GM21447 (cell line): ENCODE measurements around the gene TBC1D7.
A peak's percentile ranks its signal among the peaks of the same experiment; 100 is the strongest.

Experiments used
- ATAC-seq: cut with Tn5 transposase; IDR thresholded peaks from one replicate; pipeline ENCODE4 v1.9.1; 2021; ENCODE audit not compliant: unreplicated experiment

The TBC1D7 gene

DNA sequence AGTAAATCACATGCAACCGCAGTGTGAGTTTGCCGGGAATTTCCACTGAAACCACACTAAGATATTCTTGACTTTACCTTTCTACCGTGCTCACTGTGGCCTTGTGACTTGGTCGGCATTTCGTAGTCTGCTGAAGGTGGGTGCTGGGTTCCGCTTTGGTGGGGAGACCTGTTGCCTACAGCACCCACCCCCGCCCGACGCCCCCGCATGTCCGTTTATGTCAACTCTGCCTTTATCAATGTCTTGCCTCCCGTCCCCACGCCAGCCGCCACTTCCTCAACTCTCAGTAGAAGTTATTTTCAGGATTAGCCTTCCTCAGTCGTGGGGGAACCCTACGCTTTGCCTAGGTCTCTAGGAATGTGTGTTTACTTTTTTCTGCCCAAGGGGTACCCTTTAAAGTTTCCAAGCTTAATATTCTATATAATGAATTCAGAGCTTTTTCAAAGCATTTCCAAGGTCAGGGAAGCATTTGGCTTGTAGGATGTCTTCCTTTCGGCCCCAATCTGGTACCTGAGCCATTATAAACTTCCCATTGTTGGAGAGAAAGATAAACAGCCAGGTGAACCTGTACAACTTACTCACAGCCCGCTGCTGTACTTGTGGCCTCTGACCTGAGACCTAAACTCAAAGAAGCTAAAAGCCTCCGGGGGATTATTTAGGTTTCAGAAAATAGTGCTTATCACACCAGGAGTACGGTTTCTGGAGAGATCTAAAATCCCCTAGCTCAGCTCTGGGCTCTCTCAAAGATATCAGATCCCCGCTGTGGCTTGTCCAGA lies 54.2 kb downstream of the TBC1D7 start:
- peak; percentile 59 for ATAC-seq

GRCh38 chr6:13273202-13273930 lies 55.0 kb downstream of the TBC1D7 start:
- no peak for ATAC-seq

DNA sequence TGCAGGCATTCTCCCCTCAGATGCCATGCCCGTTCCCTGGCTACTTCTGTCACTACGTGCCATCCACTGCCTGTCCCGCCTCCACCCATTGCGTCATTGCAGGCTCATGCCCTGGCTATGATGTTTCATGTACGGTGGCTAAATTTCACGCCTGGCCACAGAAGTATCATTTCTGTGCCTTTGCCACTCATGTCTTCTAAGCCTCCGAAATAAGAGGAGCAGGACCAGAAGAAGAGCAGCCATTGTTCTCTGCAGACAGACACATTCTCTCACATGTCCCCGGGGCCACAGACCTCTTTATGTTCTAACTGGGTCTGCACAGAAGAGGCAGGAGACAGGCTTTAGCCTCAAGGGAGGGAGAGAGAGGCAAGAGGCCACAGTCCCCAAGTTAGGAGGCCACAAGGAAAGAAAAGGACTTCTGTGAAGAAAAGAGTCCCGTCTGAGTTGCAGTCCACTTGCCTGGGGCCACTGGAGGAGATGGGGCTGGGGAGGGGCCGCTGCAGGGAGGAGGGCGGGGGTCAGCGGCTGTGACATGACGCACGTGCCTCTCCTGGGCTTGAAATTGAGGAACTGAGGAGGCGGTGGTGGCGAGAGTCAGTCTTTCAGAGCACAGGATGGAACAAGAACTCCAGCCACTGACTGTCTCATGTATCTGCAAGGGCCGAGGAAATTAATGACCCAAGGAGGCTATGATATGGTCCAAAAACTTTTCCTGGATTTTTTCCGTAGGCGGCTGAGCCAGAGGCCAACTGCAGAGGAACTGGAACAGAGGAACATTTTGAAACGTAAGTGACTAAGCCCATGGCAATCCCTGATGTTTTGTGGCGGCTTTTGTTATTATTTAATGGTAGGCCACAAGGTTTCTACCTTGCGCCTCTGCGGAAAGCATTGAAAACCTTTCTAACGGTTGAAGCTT lies 55.9 kb downstream of the TBC1D7 start:
- peak; percentile 62 for ATAC-seq

DNA sequence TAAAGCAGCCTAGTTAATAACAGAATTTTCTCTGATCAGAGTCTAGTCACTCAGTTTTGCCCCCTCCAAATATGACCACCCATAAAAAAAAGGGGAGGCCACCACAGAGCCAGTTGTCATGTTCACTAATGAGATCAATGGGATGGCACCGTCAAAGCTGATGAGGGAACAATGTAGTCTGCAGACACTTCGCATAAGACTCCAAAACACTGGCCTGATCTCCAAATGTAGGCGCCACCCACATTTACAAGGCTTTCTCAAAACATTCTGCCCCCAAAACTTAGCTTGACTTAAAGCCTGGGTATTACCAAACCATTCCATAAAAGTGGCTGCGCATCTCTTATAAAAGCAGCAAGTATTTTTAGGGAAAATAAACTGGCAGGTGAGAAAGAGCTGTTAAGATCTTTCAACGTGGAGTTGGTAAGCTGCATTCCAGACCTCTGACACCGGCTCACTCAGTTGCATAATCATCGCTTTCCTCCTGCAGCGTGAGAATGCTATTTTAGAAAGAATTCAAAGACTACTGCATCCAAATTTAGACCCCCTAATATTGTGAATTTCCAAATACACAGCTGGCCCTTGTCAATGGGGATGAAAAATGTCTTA lies 59.3 kb downstream of the TBC1D7 start:
- ATAC-seq, result no peak

DNA sequence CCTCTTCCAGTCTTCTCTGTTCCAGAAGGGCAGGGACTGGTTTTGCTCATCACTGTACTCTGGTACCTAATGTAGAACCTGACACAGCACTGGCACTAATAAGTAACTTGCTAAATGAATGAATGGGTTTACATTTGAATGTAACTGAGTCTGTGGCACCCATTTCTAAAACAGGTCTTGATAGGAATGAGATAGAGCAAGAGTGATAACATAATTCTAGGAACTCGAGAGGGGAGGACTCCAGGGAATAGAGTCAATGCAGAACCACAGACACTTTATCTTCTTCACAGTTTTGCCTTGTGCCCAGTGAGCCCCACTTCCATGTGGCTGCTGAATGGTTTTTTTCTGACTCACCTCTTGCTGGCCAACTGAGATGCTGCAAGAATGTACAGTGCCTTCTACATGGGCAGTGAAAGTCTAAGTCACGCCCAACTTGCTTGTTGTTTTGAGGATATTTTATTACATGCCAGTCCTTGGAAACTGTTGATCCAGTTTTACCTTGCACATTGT lies 61.1 kb downstream of the TBC1D7 start:
- no peak for ATAC-seq

DNA sequence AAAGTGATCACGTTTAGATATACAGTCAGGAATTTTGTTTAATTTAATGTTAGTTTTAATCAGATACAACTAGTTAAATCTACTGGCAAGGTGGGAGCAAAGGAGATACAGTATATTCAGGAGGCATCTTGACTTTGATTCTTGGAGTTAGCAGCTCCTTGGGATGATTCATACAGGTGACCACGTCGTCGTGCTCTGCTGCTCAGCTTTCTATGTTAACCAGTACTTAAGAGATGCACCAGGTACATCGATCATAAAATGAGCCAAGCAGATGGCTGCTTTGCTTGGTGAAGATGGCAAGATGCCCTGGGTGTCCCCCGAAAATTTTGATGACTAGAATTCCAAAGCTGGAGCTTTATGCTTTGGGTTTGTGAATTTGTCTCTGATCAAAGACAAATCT lies 64.7 kb downstream of the TBC1D7 start:
- ATAC-seq, result no peak

DNA sequence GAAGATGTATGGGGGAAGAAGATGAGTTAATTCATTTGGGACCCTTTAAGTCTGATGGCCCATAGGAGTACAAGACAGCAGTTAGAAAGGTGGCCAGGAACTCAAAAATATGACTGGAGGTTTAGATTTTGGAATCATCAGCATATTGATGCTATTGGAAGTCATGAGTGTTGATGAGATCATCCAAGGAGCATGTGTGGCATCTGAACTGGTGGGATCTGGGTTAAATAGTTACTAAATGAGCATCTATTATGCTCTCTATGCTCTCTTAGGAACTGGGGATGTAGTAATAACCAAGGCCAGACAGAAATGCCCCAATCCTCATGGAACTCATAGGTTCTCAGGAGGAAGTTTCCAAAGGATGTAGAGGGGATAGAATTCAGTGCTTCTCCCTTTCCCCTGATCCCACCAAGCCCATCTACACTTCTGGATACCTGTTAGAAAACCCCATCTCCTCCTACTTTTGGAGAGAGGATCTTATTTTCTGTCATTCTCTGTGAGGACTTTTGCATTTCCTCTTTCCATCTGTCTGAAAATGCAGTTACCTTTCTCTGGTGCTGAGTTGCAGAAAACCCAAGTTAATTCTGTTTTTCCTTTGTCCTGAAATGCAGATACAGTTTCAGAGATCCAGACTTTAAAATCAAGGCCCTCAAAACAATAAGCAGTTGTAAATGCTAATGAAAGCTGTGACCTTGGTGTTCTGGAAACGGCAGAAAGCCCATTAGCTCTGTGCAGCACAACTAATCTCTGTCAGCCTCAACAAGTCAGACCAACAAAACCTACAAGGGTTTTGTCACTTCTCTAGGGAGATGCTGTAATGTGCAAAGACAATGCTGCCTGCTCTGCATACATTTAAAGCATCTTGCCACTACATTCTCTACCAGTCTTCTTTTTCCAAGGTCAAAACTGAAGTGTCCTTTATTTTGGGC lies 65.8 kb downstream of the TBC1D7 start:
- ATAC-seq, result no peak

DNA sequence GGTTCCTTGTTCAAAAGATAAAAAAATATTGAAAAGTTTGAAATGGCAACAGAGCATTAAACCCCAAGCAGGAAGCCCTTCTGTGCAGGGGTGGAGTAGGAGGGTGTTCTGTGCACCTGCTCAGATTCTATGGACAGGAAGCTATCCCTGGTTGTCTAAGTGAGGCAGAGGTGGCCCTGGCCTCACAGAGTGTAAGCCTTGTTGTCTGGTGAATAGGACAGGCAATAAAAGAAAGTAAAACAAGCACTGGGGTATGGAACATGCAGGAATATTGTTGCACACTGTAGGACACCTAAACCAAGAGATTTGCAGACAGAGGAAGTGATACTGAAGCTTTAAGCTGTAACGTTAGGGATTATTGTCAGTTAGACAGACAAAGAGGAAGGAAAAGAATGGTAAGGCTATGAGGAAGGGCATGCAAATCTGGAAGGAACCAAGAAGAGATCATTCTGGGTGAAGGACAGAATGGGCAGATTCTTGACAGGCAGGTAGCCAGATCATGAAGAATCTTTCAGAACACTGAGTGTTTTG lies 66.8 kb downstream of the TBC1D7 start:
- peak; percentile 62 for ATAC-seq

GRCh38 chr6:13260831-13261230 lies 67.5 kb downstream of the TBC1D7 start:
- no peak for ATAC-seq

DNA sequence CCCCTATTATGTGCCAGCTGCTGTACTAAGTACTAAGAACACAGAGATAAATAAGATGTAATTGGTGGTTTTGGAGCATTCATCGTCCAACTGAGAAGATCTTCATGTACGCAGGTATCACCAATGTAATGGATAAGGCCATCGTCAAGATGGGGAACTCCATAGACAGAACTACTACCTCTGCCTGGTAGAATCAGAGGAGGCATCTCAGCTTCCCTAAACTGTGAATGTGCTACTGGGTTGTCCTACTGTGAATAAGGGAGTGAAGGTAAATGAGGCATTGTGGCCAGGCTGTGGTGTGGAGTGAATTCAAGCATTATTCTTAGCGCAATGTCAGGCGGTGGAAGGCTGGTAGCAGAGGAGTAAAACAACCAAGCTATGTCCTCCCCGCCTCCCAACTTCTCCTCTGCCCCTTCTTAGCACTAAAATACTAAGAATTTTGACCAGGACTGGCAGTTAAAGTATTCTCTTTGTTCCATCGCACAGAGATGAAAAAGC lies 68.2 kb downstream of the TBC1D7 start:
- ATAC-seq, result no peak

- peak; percentile 35 for ATAC-seq
These were observed 68.9 kb downstream of the TBC1D7 start for GRCh38 chr6:13259393-13259792.

DNA sequence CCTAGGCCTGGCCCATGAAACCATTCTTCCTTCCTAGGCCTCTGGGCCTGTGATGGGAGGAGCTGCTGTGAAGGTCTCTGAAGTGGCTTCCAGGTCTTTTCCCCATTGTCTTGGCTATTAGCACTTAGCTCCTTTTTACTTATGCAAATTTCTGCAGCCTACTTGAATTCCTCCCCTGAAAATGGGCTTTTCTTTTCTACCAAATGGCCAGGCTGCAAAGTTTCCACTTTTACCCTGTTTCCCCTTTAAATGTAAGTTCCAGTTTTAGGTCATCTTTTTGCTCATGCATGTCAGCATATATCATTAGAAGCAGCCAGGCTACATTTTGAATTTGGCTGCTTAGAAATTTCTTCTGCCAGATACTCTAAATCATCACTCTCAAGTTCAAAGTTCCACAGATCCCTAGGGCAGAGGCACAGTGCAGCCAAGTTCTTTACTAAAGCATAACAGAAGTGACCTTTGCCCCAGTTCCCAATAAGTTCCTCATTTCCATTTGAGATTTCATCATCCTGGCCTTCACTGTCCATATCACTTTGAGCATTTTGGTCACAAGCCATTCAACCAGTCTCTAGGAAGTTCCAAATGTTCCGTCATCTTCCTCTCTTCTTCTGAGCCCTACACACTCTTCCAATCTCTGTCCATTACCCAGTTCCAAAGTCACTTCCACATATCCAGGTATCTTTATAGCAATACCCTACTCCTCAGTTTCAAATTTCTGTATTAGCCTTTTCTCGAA lies 71.9 kb downstream of the TBC1D7 start:
- ATAC-seq, result no peak
